Cardiac muscle cell (in vitro differentiated cells and primary cell): ENCODE results near the gene UNC80. TPM values are rescaled to one million over a fixed set of nuclear protein-coding genes. Genes with fewer than 3 reads are reported as not detected.

Experiments
- DNase-seq, 2 donors: peaks; one replicate each; pipeline versions ENCODE4 v3.0.0 to v3.0.0-alpha.2; 2010 to 2017; ENCODE audit warnings: low read depth in 1 of 2, low spot score in 1 of 2
- H3K27ac ChIP-seq: fragments of 200-600 bp; sonication (generic); 2 replicates; pipeline ENCODE4 v1.5.1; 2016
- H3K27me3 ChIP-seq: fragments of 200-600 bp; sonication (generic); 2 replicates; pipeline ENCODE4 v1.6.0; 2016; ENCODE audit warnings: control low read depth
- H3K36me3 ChIP-seq: fragments of 200-600 bp; sonication (generic); 2 replicates; pipeline ENCODE4 v1.5.1; 2016; ENCODE audit warnings: control low read depth
- H3K4me1 ChIP-seq: fragments of 200-600 bp; sonication (generic); 2 replicates; pipeline ENCODE4 v1.8.1; 2017; ENCODE audit warnings: low read depth, mild to moderate bottlenecking, mixed run types
- H3K4me3 ChIP-seq: fragments of 200-600 bp; sonication (generic); 2 replicates; pipeline ENCODE4 v1.5.1; 2016; ENCODE audit warnings: mild to moderate bottlenecking
- H3K9me3 ChIP-seq: fragments of 200-600 bp; sonication (generic); 2 replicates; pipeline ENCODE4 v1.5.1; 2017; ENCODE audit warnings: low read depth, mild to moderate bottlenecking, control low read depth
- CTCF ChIP-seq: IDR thresholded peaks from 2 replicates; pipeline ENCODE4 v1.5.1; 2012; ENCODE audit warnings: low read depth, mild to moderate bottlenecking, low read length
- polyA plus RNA-seq: library from polyadenylated mRNA; unstranded; fragments of >200 nt; fragmentation: Nextera tagmentation; extraction: Ambion mirVana; gene quantifications from 2 replicates; pipeline ENCODE4 v1.2.1, GENCODE V29; 2016
- total RNA-seq: library from RNA; depleted of rRNA; stranded (reverse); fragments of >200 nt; gene quantifications from 2 replicates; pipeline ENCODE4 v1.2.3, GENCODE V29; 2016

The UNC80 gene
- total and polyA plus RNA-seq, 2 experiments from 2014 or later = 0.39 to 0.54 TPM

- Histone ChIP-seq H3K4me1 (no peaks in the 10 kb centered on the region), H3K27ac (no peak overlapping the region), H3K27me3 (no peaks in the 10 kb centered on the region), H3K4me3 (no peak overlapping the region), H3K9me3 (no peaks in the 10 kb centered on the region), H3K36me3 (no peaks in the 10 kb centered on the region)
- no peak for TF ChIP-seq CTCF
- no peak for DNase-seq
Observed at GRCh38 chr2:209864716-209865295, 93.2 kb downstream of the UNC80 start.

- Histone ChIP-seq H3K27ac (no peak overlapping the region), H3K9me3 (no peaks in the 10 kb centered on the region), H3K27me3 (no peaks in the 10 kb centered on the region), H3K36me3 (no peaks in the 10 kb centered on the region), H3K4me1 (no peaks in the 10 kb centered on the region), H3K4me3 (no peak overlapping the region)
- no peak for DNase-seq
- no peak for TF ChIP-seq CTCF
Observed at GRCh38 chr2:209868271-209868994, 96.8 kb downstream of the UNC80 start.

GRCh38 chr2:209870067-209870466, 98.4 kb downstream of the UNC80 start:
- no peaks in the 10 kb centered on the region for H3K36me3 ChIP-seq
- H3K27me3 ChIP-seq = no peaks in the 10 kb centered on the region
- no peak overlapping the region for H3K4me3 ChIP-seq
- no peak for DNase-seq
- no peaks in the 10 kb centered on the region for H3K4me1 ChIP-seq
- no peaks in the 10 kb centered on the region for H3K9me3 ChIP-seq
- no peak overlapping the region for H3K27ac ChIP-seq
- TF ChIP-seq CTCF = no peak

DNA sequence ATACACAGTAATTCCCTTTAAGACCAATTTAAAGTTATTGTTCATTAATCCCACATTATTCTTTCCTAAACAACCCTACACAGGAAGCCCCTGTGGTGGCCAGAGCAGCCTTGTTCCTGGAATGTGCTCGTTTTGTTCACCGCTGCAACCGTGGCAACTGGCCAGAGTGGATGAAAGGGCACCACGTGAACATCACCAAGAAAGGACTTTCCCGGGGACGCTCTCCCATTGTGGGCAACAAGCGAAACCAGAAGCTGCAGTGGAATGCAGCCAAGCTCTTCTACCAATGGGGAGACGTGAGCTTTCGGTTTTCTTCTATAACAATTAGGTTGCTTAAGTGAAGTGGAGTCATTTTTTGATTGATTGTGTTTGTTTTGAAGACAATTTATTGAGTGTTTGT, 101.0 kb downstream of the UNC80 start:
- Histone ChIP-seq H3K27me3 (no peaks in the 10 kb centered on the region), H3K4me1 (no peaks in the 10 kb centered on the region), H3K36me3 (no peaks in the 10 kb centered on the region), H3K9me3 (no peaks in the 10 kb centered on the region), H3K4me3 (no peak overlapping the region), H3K27ac (no peak overlapping the region)
- TF ChIP-seq CTCF = no peak
- peak in 1 of 2 donors; percentile 4 for DNase-seq

DNA sequence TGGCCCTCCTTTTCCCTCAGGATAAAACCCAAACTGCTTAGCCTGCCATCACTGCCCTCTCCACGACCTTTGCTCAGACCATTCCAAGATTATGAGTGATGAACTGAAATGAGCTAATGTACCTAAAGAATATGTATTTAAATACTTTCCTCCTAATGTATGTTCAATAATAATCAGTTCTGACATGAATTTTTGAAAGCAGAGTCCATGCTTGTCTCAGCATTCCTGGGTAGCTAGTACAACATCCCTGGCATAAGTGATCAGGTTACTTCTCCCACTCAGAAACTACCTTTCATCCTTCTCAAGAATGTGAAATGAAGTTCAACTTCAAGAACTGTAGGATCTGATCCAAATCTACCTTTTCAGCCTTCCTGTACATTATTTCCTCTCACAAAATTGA, 103.6 kb downstream of the UNC80 start:
- DNase-seq = no peak
- Histone ChIP-seq H3K9me3 (no peaks in the 10 kb centered on the region), H3K27me3 (no peaks in the 10 kb centered on the region), H3K4me3 (no peak overlapping the region), H3K27ac (no peak overlapping the region), H3K36me3 (no peaks in the 10 kb centered on the region), H3K4me1 (no peaks in the 10 kb centered on the region)
- no peak for TF ChIP-seq CTCF
